SK-N-SH (cell line): Measurements from ENCODE around the gene TP53I3. TPM values are rescaled to one million over a fixed set of nuclear protein-coding genes. Genes with fewer than 3 reads are reported as not detected.

Source experiments
- CTCF ChIA-PET: fragments of 300-600, 350-600 bp; formaldehyde crosslinking; extraction: SDS; loops from one replicate; lab custom pipeline; 2021; lab: Yijun Ruan, JAX
- POLR2A ChIA-PET: fragments of 350-600 bp; sonication (Branson Sonifier 250); formaldehyde crosslinking; extraction: SDS; loops from one replicate; lab custom pipeline; 2020; ENCODE audit warnings: antibody characterized with exemption, inconsistent platforms; lab: Yijun Ruan, JAX
- DNase-seq: peaks from one replicate; pipeline ENCODE4 v3.0.0; 2012
- H2AFZ ChIP-seq: fragments of 200-600 bp; sonication (generic); 2 replicates; pipeline ENCODE4 v1.8.1; 2016; ENCODE audit warnings: antibody characterized with exemption, mild to moderate bottlenecking, low read depth
- H3F3A ChIP-seq: fragments of 200-600 bp; sonication (generic); replicated peaks from 2 replicates; pipeline ENCODE3; 2016; ENCODE audit warnings: antibody characterized with exemption, mild to moderate bottlenecking; ENCODE audit not compliant: insufficient read depth
- H3K27ac ChIP-seq, 2 experiments: fragments of 200-500 bp in 1 of 2; fragments of 200-600 bp in 1 of 2; sonication (Bioruptor generic) in 1 of 2; sonication (generic), shearing (Covaris generic) in 1 of 2; 2 replicates each; pipeline versions ENCODE4 v1.5.1 to v1.6.1; 2014 to 2016; ENCODE audit warnings: low read depth in 2 of 2, inconsistent platforms in 1 of 2, low read length in 1 of 2, mild to moderate bottlenecking in 1 of 2, mixed read lengths in 1 of 2
- H3K27me3 ChIP-seq: fragments of 200-600 bp; sonication (generic), shearing (Covaris generic); 2 replicates; pipeline ENCODE4 v1.6.1; 2016; ENCODE audit warnings: mixed run types; ENCODE audit not compliant: insufficient read depth
- H3K36me3 ChIP-seq, 2 experiments: fragments of 200-500 bp in 1 of 2; fragments of 200-600 bp in 1 of 2; sonication (Bioruptor generic) in 1 of 2; sonication (generic) in 1 of 2; replicated peaks in 1 of 2; 2 replicates each; pipeline versions ENCODE3 to v1.5.1; 2014 to 2016; ENCODE audit warnings: low read length in 1 of 2, mild to moderate bottlenecking in 1 of 2; ENCODE audit not compliant: insufficient read depth in 2 of 2, control insufficient read depth in 1 of 2
- H3K4me1 ChIP-seq, 2 experiments: fragments of 200-500 bp in 1 of 2; fragments of 200-600 bp in 1 of 2; sonication (Bioruptor generic) in 1 of 2; sonication (generic), shearing (Covaris generic) in 1 of 2; 2 replicates each; pipeline versions ENCODE4 v1.5.1 to v1.6.1; 2014 to 2016; ENCODE audit warnings: low read depth in 1 of 2, low read length in 1 of 2, mixed run types in 1 of 2; ENCODE audit not compliant: insufficient read depth in 2 of 2, control insufficient read depth in 1 of 2
- H3K4me2 ChIP-seq: fragments of 200-600 bp; sonication (generic), shearing (Covaris generic); 2 replicates; pipeline ENCODE4 v1.6.1; 2017; ENCODE audit warnings: mixed run types
- H3K4me3 ChIP-seq, 2 experiments: fragments of 200-500 bp in 1 of 2; fragments of 200-600 bp in 1 of 2; sonication (Bioruptor generic) in 1 of 2; sonication (generic), shearing (Covaris generic) in 1 of 2; 2 replicates each; pipeline versions ENCODE4 v1.5.1 to v1.8.1; 2014 to 2016; ENCODE audit warnings: low read depth in 2 of 2, inconsistent platforms in 1 of 2, low read length in 1 of 2, mild to moderate bottlenecking in 1 of 2, mixed read lengths in 1 of 2, moderate library complexity in 1 of 2
- H3K79me2 ChIP-seq: fragments of 200-600 bp; sonication (generic); 2 replicates; pipeline ENCODE4 v1.8.1; 2017; ENCODE audit warnings: mild to moderate bottlenecking; ENCODE audit not compliant: insufficient read depth
- H3K9ac ChIP-seq: fragments of 200-600 bp; sonication (generic); 2 replicates; pipeline ENCODE4 v1.6.1; 2017; ENCODE audit warnings: mixed run types
- H3K9me2 ChIP-seq: fragments of 200-600 bp; sonication (generic); 2 replicates; pipeline ENCODE4 v1.6.1; 2017; ENCODE audit warnings: mixed run types
- H3K9me3 ChIP-seq: fragments of 200-600 bp; sonication (generic); 2 replicates; pipeline ENCODE4 v1.6.1; 2017; ENCODE audit warnings: mixed run types, mild to moderate bottlenecking, moderate library complexity
- H4K20me1 ChIP-seq: fragments of 200-600 bp; sonication (generic); 2 replicates; pipeline ENCODE4 v1.6.1; 2017; ENCODE audit warnings: mild to moderate bottlenecking, mixed run types; ENCODE audit not compliant: insufficient read depth
- ELF1 ChIP-seq: IDR thresholded peaks from 2 replicates; pipeline ENCODE4 v1.4.0; 2012
- EZH2phosphoT487 ChIP-seq: fragments of 200-600 bp; sonication (generic); IDR thresholded peaks from 2 replicates; pipeline ENCODE4 v1.6.1; 2017; ENCODE audit warnings: low read depth, mixed run types, mild to moderate bottlenecking, antibody characterized with exemption, moderate library complexity, borderline replicate concordance
- FOXJ3 ChIP-seq: sonication (generic); formaldehyde crosslinking; IDR thresholded peaks from 2 replicates; pipeline ENCODE4 v1.5.1; 2020; ENCODE audit warnings: mild to moderate bottlenecking, missing genetic modification reagents
- RFX5 ChIP-seq: IDR thresholded peaks from 2 replicates; pipeline ENCODE4 v1.6.1; 2012; ENCODE audit warnings: mild to moderate bottlenecking, improper control_type of control experiment, low read length
- RXRA ChIP-seq: IDR thresholded peaks from 2 replicates; pipeline ENCODE4 v1.4.0; 2012; ENCODE audit warnings: low read depth, mild to moderate bottlenecking, borderline replicate concordance
- ZBTB33 ChIP-seq: IDR thresholded peaks from 2 replicates; pipeline ENCODE4 v1.4.0; 2012; ENCODE audit warnings: low read depth, borderline replicate concordance
- WGBS: methylation state at CpG from one replicate; pipeline ENCODE4 v1.1.6; 2017; ENCODE audit warnings: low lambda C conversion rate; 5-methylcytosine and 5-hydroxymethylcytosine counted together
- polyA plus RNA-seq, 3 experiments: library from polyadenylated mRNA; depleted of rRNA; stranded (reverse); fragments of >200 nt; gene quantifications; 2 replicates each; pipeline ENCODE4 v1.2.3, GENCODE V29; 2012
- TF ChIP-seq, protein P1 (sequence below): fragments of 150-350 bp; IDR thresholded peaks from 2 replicates; pipeline ENCODE4 v1.6.1; 2016; ENCODE audit warnings: mild to moderate bottlenecking, low read depth, low read length
- TF ChIP-seq, protein P2 (sequence below): fragments of 200-600 bp; sonication (generic); IDR thresholded peaks from 2 replicates; pipeline ENCODE4 v1.6.1; 2017; ENCODE audit warnings: antibody characterized with exemption, mild to moderate bottlenecking, moderate library complexity
- TF ChIP-seq, protein P3 (sequence below): IDR thresholded peaks from 2 replicates; pipeline ENCODE4 v1.6.1; 2012; ENCODE audit warnings: mild to moderate bottlenecking, low read depth, low read length, moderate library complexity

TP53I3 gene
- polyA plus RNA-seq, 1 of the 3 experiments (the other 2 are of a cell fraction), result 110 TPM

- H3K9me3 ChIP-seq, result no peaks in the 10 kb centered on the region
- DNase-seq, result no peak
- H3F3A ChIP-seq, result no peaks in the 10 kb centered on the region
- H3K36me3 ChIP-seq, result peaks cover 11 to 27% of the 10 kb centered on the region in 2 experiments
- H3K9ac ChIP-seq, result no peak overlapping the region
- H4K20me1 ChIP-seq, result no peaks in the 10 kb centered on the region
- H3K79me2 ChIP-seq, result peaks cover 64% of the 10 kb centered on the region
- H3K4me3 ChIP-seq, result no peak overlapping the region
- H3K4me2 ChIP-seq, result no peak overlapping the region
- no peak overlapping the region for H2AFZ ChIP-seq
- no peak overlapping the region for H3K27ac ChIP-seq
- CTCF ChIA-PET, result interaction anchor here (1.2 kb wide), 1 partner anchor 10 kb away, joined by 3 read pairs; no protein-coding TSS in a partner anchor
- WGBS, result 96% methylated on average over 4 of the region's 4 CpGs
- no peaks in the 10 kb centered on the region for H3K9me2 ChIP-seq
- POLR2A ChIA-PET, result no interaction called here
- TF ChIP-seq, protein P1, sequence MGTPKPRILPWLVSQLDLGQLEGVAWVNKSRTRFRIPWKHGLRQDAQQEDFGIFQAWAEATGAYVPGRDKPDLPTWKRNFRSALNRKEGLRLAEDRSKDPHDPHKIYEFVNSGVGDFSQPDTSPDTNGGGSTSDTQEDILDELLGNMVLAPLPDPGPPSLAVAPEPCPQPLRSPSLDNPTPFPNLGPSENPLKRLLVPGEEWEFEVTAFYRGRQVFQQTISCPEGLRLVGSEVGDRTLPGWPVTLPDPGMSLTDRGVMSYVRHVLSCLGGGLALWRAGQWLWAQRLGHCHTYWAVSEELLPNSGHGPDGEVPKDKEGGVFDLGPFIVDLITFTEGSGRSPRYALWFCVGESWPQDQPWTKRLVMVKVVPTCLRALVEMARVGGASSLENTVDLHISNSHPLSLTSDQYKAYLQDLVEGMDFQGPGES, result no peak
- no peak for TF ChIP-seq ELF1
- TF ChIP-seq, protein P2, sequence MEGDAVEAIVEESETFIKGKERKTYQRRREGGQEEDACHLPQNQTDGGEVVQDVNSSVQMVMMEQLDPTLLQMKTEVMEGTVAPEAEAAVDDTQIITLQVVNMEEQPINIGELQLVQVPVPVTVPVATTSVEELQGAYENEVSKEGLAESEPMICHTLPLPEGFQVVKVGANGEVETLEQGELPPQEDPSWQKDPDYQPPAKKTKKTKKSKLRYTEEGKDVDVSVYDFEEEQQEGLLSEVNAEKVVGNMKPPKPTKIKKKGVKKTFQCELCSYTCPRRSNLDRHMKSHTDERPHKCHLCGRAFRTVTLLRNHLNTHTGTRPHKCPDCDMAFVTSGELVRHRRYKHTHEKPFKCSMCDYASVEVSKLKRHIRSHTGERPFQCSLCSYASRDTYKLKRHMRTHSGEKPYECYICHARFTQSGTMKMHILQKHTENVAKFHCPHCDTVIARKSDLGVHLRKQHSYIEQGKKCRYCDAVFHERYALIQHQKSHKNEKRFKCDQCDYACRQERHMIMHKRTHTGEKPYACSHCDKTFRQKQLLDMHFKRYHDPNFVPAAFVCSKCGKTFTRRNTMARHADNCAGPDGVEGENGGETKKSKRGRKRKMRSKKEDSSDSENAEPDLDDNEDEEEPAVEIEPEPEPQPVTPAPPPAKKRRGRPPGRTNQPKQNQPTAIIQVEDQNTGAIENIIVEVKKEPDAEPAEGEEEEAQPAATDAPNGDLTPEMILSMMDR, result no peak
- no peak for TF ChIP-seq RXRA
- no peak for TF ChIP-seq FOXJ3 (CRISPR knock-in tag)
- TF ChIP-seq ZBTB33, result no peak
- TF ChIP-seq, protein P3, sequence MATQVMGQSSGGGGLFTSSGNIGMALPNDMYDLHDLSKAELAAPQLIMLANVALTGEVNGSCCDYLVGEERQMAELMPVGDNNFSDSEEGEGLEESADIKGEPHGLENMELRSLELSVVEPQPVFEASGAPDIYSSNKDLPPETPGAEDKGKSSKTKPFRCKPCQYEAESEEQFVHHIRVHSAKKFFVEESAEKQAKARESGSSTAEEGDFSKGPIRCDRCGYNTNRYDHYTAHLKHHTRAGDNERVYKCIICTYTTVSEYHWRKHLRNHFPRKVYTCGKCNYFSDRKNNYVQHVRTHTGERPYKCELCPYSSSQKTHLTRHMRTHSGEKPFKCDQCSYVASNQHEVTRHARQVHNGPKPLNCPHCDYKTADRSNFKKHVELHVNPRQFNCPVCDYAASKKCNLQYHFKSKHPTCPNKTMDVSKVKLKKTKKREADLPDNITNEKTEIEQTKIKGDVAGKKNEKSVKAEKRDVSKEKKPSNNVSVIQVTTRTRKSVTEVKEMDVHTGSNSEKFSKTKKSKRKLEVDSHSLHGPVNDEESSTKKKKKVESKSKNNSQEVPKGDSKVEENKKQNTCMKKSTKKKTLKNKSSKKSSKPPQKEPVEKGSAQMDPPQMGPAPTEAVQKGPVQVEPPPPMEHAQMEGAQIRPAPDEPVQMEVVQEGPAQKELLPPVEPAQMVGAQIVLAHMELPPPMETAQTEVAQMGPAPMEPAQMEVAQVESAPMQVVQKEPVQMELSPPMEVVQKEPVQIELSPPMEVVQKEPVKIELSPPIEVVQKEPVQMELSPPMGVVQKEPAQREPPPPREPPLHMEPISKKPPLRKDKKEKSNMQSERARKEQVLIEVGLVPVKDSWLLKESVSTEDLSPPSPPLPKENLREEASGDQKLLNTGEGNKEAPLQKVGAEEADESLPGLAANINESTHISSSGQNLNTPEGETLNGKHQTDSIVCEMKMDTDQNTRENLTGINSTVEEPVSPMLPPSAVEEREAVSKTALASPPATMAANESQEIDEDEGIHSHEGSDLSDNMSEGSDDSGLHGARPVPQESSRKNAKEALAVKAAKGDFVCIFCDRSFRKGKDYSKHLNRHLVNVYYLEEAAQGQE, result no peak
- TF ChIP-seq EZH2phosphoT487, result no peak
- no peak for TF ChIP-seq RFX5
- H3K27me3 ChIP-seq, result no peaks in the 10 kb centered on the region
- no peaks in the 10 kb centered on the region for H3K4me1 ChIP-seq
Measured at GRCh38 chr2:24040511-24040910, 44.1 kb downstream of the TP53I3 start.
